Tibial nerve (tissue), 4 donors: ENCODE data around the gene CABLES2. TPM values are rescaled to one million over a fixed set of nuclear protein-coding genes. Genes with fewer than 3 reads are reported as not detected.

Source experiments
- DNase-seq, 2 donors: peaks; one replicate each; pipeline ENCODE4 v3.0.0-alpha.2; 2019; ENCODE audit warnings: low spot score in 2 of 2
- H3K27ac ChIP-seq, 4 donors: fragments of 200-600 bp; sonication (generic) in 3 of 4; one replicate each; pipeline ENCODE4 v1.5.1; 2017 to 2019; ENCODE audit warnings: mild to moderate bottlenecking in 1 of 4
- H3K27me3 ChIP-seq, 2 donors: fragments of 200-600 bp; sonication (generic) in 1 of 2; one replicate each; pipeline versions ENCODE4 v1.5.1 to v1.6.0; 2017 to 2019
- H3K36me3 ChIP-seq, 3 donors: fragments of 200-600 bp; sonication (generic); one replicate each; pipeline ENCODE4 v1.5.1; 2018 to 2019
- H3K4me1 ChIP-seq, 4 donors: fragments of 200-600 bp; sonication (generic) in 3 of 4; one replicate each; pipeline ENCODE4 v1.5.1; 2017 to 2019
- H3K4me3 ChIP-seq, 4 donors: fragments of 200-600 bp; sonication (generic) in 3 of 4; one replicate each; pipeline ENCODE4 v1.5.1; 2017 to 2019; ENCODE audit warnings: mild to moderate bottlenecking in 1 of 4, moderate library complexity in 1 of 4
- H3K9me3 ChIP-seq, 4 donors: fragments of 200-600 bp; sonication (generic) in 3 of 4; one replicate each; pipeline ENCODE4 v1.5.1; 2017 to 2019
- EP300 ChIP-seq, 2 donors: sonication (generic); formaldehyde crosslinking; IDR thresholded peaks; one replicate each; pipeline ENCODE4 v1.6.1; 2017; ENCODE audit warnings: antibody characterized with exemption in 2 of 2, mild to moderate bottlenecking in 1 of 2
- POLR2A ChIP-seq, 2 donors: fragments of 450-650 bp; IDR thresholded peaks; one replicate each; pipeline ENCODE4 v1.6.1; 2017; ENCODE audit warnings: antibody characterized with exemption in 2 of 2, mild to moderate bottlenecking in 2 of 2, moderate library complexity in 2 of 2
- WGBS, 2 donors: methylation state at CpG; one replicate each; pipeline ENCODE4 v1.1.5; 2018; 5-methylcytosine and 5-hydroxymethylcytosine counted together
- total RNA-seq, 4 donors: library from RNA; depleted of rRNA; stranded (reverse); fragments of >200 nt; gene quantifications; one replicate each; pipeline ENCODE4 v1.1.0, GENCODE V29; 2016
- TF ChIP-seq, protein P1 (sequence below), 5 experiments: fragments of 200-600 bp in 3 of 5; fragments of 450-650 bp in 2 of 5; sonication (generic) in 3 of 5; IDR thresholded peaks; one replicate each; pipeline ENCODE4 v1.5.1; 2016 to 2019; ENCODE audit warnings: antibody characterized with exemption in 5 of 5, mild to moderate bottlenecking in 3 of 5, moderate library complexity in 2 of 5

CABLES2 gene
- total RNA-seq, 4 donors from 2014 or later = 1.1 to 9.9 (median 6.2) TPM

DNA sequence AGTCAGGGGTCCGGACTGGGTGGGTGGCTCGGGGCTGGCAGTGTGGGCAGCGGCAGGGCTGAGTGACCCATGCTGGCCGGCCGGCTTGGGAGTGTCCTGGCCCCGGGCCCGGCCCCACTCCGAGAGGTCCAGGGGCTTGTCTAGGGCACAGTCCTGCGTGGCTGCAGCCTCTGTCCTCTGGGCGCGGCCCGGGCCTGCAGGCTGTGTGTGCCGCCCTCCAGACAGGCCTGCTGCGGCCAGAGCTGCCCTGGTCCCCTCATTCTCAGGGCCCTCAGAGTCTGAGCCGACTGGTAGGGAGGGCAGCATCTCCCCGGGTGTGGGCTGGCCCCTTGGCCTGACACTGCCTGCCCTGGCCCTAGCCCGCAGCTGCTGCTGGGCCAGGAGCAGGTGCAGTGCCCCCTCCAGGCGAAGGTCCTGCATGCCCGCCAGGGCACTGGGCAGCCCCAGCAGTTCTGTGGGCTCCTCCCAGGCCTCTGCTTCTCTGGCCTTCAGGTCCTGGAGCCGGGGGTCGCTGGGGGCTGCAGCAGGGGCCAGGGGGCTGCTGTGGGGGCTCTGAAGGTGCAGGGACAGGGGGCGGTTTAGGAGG is 6.9 kb upstream of the CABLES2 start:
- no peak overlapping the region for H3K4me3 ChIP-seq
- TF ChIP-seq POLR2A (IDR thresholded peaks at IDR 0.05) (no peak), EP300 (IDR thresholded peaks at IDR 0.05) (no peak)
- TF ChIP-seq, protein P1, sequence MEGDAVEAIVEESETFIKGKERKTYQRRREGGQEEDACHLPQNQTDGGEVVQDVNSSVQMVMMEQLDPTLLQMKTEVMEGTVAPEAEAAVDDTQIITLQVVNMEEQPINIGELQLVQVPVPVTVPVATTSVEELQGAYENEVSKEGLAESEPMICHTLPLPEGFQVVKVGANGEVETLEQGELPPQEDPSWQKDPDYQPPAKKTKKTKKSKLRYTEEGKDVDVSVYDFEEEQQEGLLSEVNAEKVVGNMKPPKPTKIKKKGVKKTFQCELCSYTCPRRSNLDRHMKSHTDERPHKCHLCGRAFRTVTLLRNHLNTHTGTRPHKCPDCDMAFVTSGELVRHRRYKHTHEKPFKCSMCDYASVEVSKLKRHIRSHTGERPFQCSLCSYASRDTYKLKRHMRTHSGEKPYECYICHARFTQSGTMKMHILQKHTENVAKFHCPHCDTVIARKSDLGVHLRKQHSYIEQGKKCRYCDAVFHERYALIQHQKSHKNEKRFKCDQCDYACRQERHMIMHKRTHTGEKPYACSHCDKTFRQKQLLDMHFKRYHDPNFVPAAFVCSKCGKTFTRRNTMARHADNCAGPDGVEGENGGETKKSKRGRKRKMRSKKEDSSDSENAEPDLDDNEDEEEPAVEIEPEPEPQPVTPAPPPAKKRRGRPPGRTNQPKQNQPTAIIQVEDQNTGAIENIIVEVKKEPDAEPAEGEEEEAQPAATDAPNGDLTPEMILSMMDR (IDR thresholded peaks at IDR 0.05) = no peak
- H3K4me1 ChIP-seq = peaks cover 0 to 12% (median 5%) of the 10 kb centered on the region in 4 donors
- peak overlapping the region in 1 of 4 donors; percentile 59 for H3K27ac ChIP-seq
- no peak for DNase-seq
- WGBS, 2 donors = 70 to 72% methylated on average over 2 to 22 of the region's 22 CpGs
- H3K9me3 ChIP-seq = no peaks in the 10 kb centered on the region
- H3K36me3 ChIP-seq = no peaks in the 10 kb centered on the region
- peaks cover 0 to 28% of the 10 kb centered on the region in 2 donors for H3K27me3 ChIP-seq

DNA sequence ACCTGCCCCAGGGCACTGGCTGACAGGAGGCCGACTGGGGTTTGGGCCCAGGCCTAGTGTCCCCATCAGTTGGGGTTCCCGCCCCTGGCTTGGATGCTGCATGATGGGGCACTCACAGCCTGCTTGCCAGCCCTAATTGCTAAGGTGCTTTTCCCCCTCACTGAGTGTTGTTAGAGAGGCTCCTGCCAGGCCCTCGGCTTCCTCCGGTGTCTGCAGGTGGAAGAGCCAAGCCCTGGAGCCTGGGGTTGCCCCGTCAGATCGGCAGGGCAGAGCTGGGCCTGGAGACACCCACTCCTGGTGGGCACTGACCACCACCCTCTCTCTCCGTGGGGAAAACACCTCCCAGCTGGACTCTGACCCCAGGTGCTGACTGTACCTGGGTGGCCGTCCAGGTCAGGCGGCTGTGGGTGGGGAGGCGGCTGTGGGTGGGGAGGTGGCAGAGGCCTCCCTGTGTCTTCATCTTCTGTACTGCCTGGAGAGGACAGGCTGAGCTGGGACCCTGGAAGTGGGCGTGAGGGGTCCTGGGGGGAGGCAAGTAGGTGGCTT is 6.0 kb upstream of the CABLES2 start:
- Histone ChIP-seq H3K4me1 (peaks cover 0 to 12% (median 5%) of the 10 kb centered on the region in 4 donors), H3K27me3 (peaks cover 0 to 20% of the 10 kb centered on the region in 2 donors), H3K27ac (peak overlapping the region in 1 of 4 donors; percentile 59), H3K36me3 (no peaks in the 10 kb centered on the region), H3K4me3 (no peak overlapping the region), H3K9me3 (no peaks in the 10 kb centered on the region)
- TF ChIP-seq, protein P1 (IDR thresholded peaks at IDR 0.05) = no peak
- TF ChIP-seq EP300 (IDR thresholded peaks at IDR 0.05) (no peak), POLR2A (IDR thresholded peaks at IDR 0.05) (no peak)
- DNase-seq = no peak
- 84 to 86% methylated on average over 7 of the region's 11 CpGs for WGBS, 2 donors

DNA sequence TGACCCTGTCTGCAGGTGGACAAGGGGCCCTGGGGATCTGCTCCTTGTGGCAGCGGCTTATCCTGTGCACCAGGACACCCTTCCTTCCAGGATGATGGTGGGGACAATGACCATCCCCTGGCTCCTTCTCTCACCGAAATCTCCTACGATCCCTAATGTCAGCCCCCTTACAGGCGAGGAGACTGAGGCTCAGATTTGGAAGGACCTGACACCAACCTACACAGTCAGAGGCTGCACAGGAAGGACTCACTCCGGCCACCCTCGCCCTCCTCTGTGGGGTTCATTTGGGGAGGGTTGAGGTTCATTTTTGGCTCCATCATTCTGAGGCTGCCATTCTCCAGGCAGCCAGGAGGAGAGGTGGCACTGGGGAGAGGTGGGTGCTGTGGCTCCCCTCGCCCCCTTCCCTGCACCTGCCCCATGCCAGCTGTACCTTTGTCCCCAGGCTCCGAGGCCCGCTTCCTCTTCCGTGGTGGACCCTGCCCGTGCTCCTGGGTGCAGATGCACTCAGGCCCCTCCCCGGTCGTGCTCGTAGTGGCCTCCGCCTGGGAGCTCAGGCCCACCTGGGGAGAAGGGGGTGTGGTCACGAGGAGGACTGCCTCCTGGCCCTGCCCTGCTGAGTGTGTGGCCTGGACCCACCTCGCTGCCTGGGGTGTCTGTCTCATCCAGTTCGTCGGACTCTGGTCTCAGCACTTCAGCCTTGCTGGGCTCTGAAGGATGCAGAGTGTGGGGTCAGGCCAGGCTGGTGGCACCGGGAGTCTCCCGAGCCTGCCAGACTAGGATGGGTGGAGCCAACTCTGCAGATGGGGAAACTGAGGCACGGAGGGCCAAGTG is 5.3 kb upstream of the CABLES2 start:
- H3K36me3 ChIP-seq = no peaks in the 10 kb centered on the region
- peaks cover 0 to 17% of the 10 kb centered on the region in 2 donors for H3K27me3 ChIP-seq
- 69 to 79% methylated on average over 20 to 22 of the region's 22 CpGs for WGBS, 2 donors
- peak overlapping the region in 1 of 4 donors; percentile 66 for H3K27ac ChIP-seq
- H3K4me3 ChIP-seq = no peak overlapping the region
- peaks cover 0 to 16% (median 9%) of the 10 kb centered on the region in 4 donors for H3K4me1 ChIP-seq
- H3K9me3 ChIP-seq = no peaks in the 10 kb centered on the region
- TF ChIP-seq EP300 (IDR thresholded peaks at IDR 0.05) = no peak
- TF ChIP-seq, protein P1 (IDR thresholded peaks at IDR 0.05) = no peak
- no peak for TF ChIP-seq POLR2A (IDR thresholded peaks at IDR 0.05)
- DNase-seq = no peak

DNA sequence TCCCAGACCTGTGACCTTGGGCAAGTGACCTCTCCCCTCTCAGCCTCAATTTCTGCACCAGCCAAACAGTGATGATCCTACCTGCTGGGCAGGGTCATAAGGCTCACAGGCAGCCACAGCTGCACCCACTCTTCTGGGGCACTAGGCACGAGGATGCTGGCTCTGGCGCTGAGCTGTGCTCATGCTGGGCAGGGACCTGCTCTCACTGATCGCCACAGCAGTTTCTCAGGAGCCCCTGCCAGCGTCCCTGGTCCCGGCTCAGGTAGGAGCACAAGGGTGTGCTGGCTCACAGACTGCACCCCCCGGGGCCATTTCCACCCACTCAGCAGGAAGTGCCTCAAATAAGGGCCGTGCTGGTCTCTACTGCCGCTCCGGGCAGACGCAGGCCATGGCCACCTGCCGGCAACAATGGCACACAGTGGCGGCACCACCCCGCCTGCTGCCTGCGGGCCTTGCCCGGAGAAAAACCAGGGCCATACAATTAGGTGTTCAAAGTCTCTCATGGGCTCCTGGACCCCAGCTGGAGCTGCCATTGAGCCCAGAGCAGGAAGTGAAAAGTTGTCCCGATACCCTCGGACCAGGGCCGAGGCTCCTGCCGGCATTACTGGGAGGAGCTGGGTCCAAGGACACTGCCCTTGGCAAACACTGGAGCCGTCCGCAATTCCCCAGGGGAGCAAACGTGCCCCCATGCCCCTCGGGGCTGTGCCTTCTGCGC is 4.6 kb upstream of the CABLES2 start:
- Histone ChIP-seq H3K4me1 (peaks cover 0 to 19% (median 11%) of the 10 kb centered on the region in 4 donors), H3K9me3 (no peaks in the 10 kb centered on the region), H3K27ac (peak overlapping the region in 1 of 4 donors; percentile 66), H3K4me3 (no peak overlapping the region), H3K36me3 (no peaks in the 10 kb centered on the region), H3K27me3 (peaks cover 0 to 17% of the 10 kb centered on the region in 2 donors)
- 69 to 81% methylated on average over 12 to 24 of the region's 24 CpGs for WGBS, 2 donors
- no peak for DNase-seq
- TF ChIP-seq, protein P1 (IDR thresholded peaks at IDR 0.05) = no peak
- TF ChIP-seq EP300 (IDR thresholded peaks at IDR 0.05) (no peak), POLR2A (IDR thresholded peaks at IDR 0.05) (no peak)
